ENCODE results near the gene NT5C1A.

- TF ChIP-seq CTBP1 (IDR thresholded peaks at IDR 0.05; ENCODE audit: borderline replicate concordance) = no peak
- no peak for TF ChIP-seq ELF4 (IDR thresholded peaks at IDR 0.05)
- TF ChIP-seq FOXM1 (IDR thresholded peaks at IDR 0.05; ENCODE audit: borderline replicate concordance) = no peak
- no peak for TF ChIP-seq BHLHE40 (IDR thresholded peaks at IDR 0.05; ENCODE audit: borderline replicate concordance)
- no peak for TF ChIP-seq L3MBTL2 (conservative IDR thresholded peaks at IDR 0.05)
Observed at GRCh38 chr1:39657923-39658485, 13.9 kb downstream of the NT5C1A start.
